Colon (tissue), 2 donors: ENCODE data around the gene BRPF1.
"Not testable (repeated sequence)": the region's sequence is repeated elsewhere in the genome, so short reads cannot be mapped to it uniquely, and the experiment has no call there.

Experiments used
- FAIRE-seq: peaks from 2 replicates; lab custom pipeline; 2012; peaks lifted over from hg19 to GRCh38; lab: Jason Lieb, UNC
- donor health status: control.
- donor health status: control.

BRPF1 gene

GRCh38 chr3:9769012-9769411, 37.5 kb downstream of the BRPF1 start:
- FAIRE-seq, result no peak

GRCh38 chr3:9769426-9770275, 38.1 kb downstream of the BRPF1 start, which contains the start of gene CAMK1:
Gene CAMK1, minus strand, starts transcription at chr3:9769947. Its CDS starts 2,198 bp downstream, at chr3:9767749.
- FAIRE-seq, result no peak

GRCh38 chr3:9770276-9770812, 38.8 kb downstream of the BRPF1 start:
- no peak for FAIRE-seq

GRCh38 chr3:9771007-9771406, 39.5 kb downstream of the BRPF1 start:
- not testable (repeated sequence) for FAIRE-seq

GRCh38 chr3:9776896-9777693, 45.6 kb downstream of the BRPF1 start:
- no peak for FAIRE-seq

GRCh38 chr3:9777694-9778021, 46.1 kb downstream of the BRPF1 start:
- no peak for FAIRE-seq

- FAIRE-seq, result no peak
These were observed 46.9 kb downstream of the BRPF1 start for GRCh38 chr3:9778143-9779074.

- no peak for FAIRE-seq
These were observed 47.6 kb downstream of the BRPF1 start for GRCh38 chr3:9779075-9779593.

GRCh38 chr3:9779721-9780457, 48.4 kb downstream of the BRPF1 start:
- FAIRE-seq, result no peak

- no peak for FAIRE-seq
These were observed 48.9 kb downstream of the BRPF1 start for GRCh38 chr3:9780458-9780812.

GRCh38 chr3:9780910-9781309, 49.4 kb downstream of the BRPF1 start:
- FAIRE-seq, result no peak

- no peak for FAIRE-seq
These were observed 50.0 kb downstream of the BRPF1 start for GRCh38 chr3:9781551-9781950.

- no peak for FAIRE-seq
These were observed 50.6 kb downstream of the BRPF1 start for GRCh38 chr3:9781978-9782603.

- no peak for FAIRE-seq
These were observed 51.2 kb downstream of the BRPF1 start for GRCh38 chr3:9782770-9783169.

- FAIRE-seq, result no peak
These were observed 52.4 kb downstream of the BRPF1 start for GRCh38 chr3:9783954-9784353.

GRCh38 chr3:9784965-9785364, 53.4 kb downstream of the BRPF1 start:
- no peak for FAIRE-seq

GRCh38 chr3:9785602-9786001, 54.1 kb downstream of the BRPF1 start:
- FAIRE-seq, result no peak

GRCh38 chr3:9786209-9786739, 54.7 kb downstream of the BRPF1 start:
- FAIRE-seq, result no peak

GRCh38 chr3:9786825-9787669, 55.5 kb downstream of the BRPF1 start:
- no peak for FAIRE-seq
